Right hindlimb (tissue), 1 donor: ENCODE results near the gene HABP4.

Experiments used
- DNase-seq: peaks from one replicate; pipeline ENCODE4 v3.0.0-alpha.2; 2018

Gene HABP4, protein sequence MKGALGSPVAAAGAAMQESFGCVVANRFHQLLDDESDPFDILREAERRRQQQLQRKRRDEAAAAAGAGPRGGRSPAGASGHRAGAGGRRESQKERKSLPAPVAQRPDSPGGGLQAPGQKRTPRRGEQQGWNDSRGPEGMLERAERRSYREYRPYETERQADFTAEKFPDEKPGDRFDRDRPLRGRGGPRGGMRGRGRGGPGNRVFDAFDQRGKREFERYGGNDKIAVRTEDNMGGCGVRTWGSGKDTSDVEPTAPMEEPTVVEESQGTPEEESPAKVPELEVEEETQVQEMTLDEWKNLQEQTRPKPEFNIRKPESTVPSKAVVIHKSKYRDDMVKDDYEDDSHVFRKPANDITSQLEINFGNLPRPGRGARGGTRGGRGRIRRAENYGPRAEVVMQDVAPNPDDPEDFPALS

DNA sequence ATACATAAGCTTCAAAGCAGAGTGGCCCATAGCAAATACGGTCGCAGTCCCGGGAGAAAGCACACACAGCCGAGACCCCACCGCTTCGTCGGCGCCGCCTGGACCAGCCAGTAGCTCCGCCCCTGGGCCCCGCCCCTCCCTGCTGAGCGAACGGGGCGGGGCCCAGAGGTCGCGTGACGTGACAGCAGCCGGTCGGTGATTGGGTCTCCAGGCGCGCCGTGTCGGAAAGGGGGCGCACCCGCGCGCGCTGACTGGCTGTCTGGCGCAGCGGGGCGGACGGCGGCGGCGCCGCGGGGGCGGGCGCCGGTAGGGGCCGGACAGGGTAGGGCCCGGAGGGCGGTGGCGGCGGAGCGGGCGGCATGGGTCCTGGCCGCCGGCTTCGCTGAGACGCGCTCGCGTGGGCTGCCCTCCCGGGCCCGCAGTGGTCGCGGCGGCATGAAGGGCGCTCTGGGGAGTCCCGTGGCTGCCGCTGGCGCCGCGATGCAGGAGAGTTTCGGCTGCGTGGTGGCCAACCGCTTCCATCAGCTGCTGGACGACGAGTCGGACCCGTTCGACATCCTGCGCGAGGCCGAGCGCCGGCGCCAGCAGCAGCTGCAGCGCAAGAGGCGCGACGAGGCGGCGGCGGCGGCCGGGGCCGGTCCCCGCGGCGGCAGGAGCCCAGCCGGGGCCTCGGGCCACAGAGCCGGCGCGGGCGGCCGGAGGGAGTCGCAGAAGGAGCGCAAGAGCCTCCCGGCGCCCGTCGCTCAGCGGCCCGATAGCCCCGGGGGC, at the start of gene HABP4:
TSS of gene HABP4 (plus strand) at position 325 of the 768 bp plus-strand sequence. CDS start at position 436, 111 bp downstream.
- DNase-seq: peak; percentile 97

DNA sequence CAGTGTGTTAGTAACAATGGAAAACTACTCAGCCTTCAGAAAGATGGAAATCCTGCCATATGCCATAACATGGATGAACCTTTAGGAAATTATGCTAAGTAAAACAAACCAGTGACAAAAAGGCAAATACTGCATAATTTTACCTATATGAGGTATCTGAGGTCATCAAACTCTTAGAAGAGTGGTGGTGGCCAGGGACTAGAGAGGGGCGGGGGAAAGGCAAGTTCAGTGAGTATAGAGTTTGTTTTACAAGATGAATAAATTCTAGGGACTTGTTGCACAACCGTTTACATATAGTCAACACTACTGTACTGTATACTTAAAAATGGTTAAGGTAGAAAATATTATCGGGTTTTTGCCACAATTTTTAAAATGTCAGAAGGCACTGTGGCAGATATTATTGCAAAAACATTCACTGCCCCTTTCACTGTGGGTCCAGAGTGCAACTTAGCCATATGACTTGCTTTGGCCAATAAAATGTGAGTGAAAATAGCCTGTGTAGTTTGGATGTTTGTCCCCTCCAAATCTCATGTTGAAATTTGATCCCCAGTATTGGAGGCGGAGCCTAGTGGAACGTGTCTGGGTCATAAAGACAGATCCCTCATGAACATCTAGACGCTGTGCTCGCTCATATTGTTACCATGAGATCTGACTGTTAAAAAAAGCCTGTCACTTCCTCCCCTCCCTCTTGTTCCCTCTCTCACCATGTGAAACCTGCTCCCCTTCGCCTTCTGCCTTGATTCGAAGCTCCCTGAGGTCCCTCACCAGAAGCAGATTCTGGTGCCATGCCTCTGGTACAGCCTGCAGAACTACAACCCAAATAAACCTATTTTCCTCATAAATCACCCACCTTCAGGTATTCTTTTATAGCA, 41.3 kb upstream of the HABP4 start:
- no peak for DNase-seq

DNA sequence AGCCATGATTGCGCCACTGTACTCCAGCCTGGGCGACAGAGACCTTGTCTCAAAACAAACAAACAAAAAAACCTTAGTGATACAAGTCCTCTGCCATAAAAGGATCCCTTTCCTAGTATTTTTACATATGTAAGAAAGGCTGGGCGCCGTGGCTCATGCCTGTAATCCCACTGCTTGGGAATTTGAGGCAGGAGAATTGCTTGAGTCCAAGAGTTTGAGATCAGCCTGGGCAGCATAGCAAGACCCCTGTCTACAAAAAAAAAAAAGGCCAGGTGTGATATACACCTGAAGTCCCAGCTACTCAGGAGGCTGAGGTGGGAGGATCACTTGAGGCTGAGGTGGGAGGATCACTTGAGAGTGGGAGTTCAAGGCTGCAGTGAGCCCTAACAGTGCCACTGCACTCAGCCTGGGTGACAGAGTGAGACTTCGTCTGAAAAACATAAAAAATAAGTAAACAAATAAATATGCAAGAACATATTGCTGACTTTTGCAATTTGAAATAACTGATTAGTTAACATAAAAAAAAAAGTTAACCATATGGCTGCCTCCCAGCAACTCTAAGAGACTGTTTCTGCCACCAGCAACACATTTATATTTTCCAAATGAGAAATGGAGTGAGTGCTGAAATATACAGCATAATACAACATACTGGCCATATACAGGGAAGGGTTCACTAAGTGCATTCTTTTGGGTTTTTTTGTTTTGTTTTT, 38.7 kb upstream of the HABP4 start:
- DNase-seq: no peak

DNA sequence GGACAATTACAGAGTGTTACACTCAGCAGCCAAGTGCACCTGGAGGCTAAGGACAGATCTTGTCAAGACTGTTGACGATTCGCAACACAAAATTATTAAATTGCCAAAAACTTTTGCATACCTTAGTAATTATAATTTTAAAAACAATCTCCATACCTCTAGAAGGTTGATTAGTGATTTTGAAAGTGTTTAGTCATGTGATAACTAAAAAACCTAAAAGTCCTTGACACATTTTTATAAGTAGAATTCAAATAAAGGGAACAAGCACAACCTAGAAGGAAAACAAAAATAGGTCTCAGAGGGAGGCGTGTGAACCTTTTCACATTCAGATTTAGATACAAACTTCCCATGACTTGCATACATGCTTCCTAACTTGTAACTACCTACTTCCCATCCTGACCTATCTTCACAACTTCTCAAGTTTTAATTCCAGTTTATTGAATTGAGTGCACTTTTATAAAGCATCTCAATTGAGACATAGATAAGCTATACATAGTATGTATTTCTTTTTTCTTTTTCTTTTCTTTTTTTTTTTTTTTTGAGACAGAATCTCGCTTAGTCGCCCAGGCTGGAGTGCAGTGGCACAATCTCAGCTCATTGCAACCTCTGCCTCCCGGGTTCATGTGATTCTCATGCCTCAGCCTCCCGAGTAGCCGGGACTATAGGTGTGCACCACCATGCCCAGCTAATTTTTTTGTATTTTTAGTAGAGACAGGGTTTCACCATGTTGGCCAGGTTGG, 37.6 kb upstream of the HABP4 start:
- no peak for DNase-seq

DNA sequence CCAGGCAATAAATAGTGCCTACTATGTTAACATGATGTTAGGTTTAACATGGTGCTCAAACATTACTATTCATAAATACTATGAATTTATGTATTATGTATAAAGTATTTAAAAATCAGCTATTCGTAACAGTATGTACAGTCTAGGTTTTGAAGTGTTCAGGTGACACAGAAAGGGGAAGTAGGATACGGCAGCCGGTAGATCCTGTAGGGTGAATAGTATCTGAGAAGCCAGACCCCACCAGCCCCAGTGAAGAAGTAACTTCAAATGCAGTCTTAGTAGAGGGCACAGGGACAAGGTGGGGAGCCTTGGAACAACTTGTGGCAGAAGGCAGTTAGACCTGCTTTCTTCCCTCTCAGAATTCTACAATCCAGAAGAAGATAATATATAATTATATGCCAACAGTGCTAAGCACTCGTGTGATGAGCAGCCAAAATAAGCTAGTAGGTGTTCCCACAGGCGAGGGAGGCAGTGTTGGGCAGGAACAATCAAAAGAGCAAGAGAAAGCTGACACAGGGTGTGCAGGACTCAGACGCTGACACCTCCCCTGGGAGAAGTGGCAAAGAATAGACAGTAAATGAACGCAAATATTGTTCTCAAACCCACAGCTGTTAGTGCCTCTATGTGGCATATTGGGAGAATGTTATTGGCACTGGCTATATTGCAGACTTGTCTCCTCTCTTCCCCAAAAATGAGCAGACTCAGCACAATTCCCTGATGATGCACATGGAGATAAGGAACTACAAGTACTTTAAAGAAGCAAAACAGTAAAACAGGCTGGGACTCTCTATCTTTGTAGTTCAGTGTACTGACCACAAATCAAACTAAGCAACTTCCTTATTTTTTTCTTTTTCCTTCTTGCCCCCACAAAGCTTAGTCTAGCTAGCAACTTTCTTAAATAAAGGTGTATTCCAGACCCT, 36.4 kb upstream of the HABP4 start:
- DNase-seq: no peak

DNA sequence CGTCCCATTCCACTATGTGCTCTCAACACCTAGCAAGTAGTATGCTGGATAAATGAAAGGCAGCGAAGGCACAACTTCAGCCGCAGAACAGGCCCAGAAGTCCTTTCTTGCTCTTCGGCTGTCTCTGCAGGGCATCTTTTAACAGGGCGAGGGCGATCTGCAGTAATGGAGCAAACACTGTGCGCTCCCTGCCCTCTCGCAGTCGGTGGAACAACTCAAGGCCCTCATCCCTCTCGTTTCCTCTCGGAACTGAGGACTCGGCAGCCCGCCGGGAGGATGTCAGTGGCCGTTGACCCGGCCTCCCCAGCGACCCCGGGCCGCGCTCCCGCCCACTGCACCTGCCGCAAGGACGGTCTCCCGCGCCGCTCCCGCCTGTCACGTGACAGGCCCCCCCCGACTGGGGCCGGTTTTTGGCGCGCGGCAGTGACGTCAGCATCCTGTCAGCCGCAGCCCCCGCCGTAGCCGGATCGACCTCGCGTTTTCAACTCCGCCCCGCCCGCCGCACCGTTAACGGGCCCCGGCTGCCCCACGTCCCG, 32.9 kb upstream of the HABP4 start:
- DNase-seq: peak; percentile 92

DNA sequence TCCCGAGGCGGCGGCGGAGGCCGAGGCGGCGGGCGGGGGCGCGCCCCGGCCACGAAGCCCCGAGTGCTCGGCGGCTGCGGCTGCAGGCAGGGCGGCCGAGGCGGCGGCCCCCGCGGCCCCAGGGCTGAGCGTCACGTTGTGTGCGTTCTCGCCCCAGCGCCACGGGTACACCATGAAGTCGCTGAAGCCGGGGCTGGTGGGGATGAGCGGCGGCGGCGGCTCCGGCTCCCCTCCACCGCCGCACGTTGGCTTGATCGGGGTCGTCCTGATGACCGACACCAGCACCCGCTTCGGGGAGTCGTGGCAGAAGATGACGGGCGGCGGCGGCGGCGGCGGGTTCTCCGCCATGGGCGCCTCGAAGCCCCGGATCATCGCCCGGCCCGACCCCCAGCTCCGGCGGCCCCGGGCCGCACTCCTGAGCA, 32.3 kb upstream of the HABP4 start:
- DNase-seq: no peak

DNA sequence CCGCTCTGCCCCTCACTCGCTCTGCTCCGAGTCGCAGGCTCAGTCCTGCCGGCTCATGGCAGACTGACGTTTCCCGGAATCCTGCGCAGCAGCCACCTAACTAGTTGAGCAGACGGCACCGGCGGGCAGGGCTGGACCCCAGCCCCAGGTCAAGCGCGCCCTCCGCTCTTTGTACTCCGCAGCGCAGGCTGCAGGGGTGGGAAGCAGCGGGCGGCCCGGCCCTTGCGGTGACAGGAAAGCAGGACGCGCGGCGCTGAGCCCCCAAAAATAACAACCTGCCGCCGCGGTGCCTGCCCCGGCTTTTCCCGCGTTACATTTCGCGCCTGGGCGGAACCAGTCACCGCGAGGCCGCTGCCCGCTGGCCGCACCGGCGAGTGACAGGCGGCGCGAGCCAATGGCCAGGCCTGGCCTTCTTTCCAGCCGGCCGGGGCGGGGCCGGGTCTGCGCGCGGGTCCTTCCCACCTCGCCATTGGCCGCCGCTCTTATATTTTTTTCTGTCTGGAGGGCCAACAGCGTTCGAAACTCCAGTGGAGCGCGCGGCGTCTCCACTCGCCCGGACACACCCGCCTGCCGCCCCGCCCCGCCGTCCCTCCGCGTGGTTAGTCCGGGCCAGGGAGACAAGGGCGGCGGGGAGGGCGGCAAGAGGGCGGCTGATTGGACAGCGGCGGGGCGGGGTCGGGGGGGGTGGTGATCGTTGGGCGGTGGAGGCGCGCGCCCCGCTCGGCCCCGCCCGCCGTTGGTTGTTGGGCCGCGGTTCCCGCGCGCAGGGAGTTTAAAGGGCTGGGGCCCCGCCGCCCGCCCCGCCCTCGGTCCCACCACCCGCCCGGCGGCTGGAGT, 31.7 kb upstream of the HABP4 start, which contains the start of gene ZNF367:
TSS of gene ZNF367 (minus strand) at position 288 of the 837 bp plus-strand sequence. CDS start 338 bp downstream, outside the sequence.
- DNase-seq: peak; percentile 98

DNA sequence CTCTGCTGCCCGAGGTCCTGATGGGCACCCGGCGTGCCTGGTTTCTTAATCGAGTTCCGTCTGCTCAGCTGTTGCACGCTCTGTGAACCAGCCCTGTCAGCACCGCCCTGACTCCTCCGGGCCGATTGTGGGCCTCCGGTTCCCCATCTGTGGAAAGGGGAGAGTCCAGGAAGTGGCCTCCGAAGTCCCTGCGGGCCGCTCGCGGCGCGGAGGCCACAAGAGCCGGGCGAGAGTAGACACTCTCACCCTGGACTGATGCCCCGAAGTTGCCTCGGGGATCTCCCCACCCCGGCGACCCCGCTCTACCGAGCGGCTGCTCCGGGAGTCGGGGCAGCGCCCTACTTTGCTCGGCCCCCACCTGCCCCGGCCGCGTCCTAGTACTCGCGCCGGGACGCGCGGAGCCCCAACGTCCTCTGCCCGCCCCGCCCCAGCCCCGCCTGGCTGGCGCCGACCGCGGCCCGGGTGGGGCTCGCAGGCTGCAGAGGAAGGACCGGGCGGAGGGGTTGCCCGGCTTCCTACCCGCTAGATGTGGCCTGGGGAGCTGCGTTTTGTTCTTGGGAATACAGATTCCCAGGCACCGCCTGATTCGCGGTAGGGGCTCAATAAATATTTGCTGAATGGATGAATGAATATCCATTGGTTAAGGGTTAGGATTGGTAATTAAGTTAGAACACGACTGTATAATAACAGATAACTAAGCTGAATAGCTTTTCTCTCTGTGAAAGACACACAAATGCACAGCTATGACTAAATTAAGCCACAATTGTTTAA, 30.9 kb upstream of the HABP4 start:
- DNase-seq: peak; percentile 75

DNA sequence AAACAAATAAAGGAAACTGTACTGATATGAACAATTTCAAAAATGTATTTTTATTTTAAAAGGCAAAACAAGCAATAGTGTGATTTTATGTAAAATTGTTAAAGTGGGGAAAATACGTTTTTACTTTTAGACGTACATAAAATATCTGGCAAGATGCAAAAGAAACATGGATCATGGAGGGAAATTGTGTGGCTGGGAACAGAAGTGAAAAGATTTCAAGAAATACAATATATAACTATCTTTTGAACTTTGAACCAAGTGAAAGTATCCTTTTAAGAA, 30.3 kb upstream of the HABP4 start:
- no peak for DNase-seq

DNA sequence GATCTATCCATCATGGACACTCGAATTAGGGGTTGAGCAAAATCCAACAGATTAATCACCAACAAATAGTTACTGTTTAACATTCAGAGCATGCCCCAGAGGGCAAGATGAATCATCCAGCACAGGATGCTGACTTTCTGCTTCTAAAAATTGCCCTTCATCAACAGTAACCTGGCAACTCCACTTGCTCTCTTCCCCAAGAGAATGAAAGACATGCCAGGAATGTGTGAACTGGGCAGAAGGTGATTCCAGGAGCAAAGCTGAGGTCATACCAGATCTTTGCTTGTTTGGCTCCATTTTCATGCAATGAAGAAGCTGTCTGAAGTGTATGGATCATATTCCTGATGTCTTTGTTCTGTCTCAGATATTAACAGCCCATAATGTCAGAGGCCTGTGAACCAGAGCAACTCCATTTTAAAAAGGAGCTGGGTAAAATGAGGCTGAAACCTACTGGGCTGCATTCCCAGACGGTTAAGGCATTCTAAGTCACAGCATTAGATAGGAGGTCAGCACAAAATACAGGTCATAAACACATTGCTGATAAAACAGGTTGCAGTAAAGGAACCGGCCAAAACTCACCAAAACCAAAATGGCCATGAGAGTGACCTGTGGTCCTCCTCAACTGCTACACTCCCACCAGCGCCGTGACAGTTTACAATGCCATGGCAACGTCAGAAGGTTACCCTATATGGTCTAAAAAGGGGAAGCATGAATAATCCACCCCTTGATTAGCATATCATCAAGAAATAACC, 29.3 kb upstream of the HABP4 start:
- no peak for DNase-seq

DNA sequence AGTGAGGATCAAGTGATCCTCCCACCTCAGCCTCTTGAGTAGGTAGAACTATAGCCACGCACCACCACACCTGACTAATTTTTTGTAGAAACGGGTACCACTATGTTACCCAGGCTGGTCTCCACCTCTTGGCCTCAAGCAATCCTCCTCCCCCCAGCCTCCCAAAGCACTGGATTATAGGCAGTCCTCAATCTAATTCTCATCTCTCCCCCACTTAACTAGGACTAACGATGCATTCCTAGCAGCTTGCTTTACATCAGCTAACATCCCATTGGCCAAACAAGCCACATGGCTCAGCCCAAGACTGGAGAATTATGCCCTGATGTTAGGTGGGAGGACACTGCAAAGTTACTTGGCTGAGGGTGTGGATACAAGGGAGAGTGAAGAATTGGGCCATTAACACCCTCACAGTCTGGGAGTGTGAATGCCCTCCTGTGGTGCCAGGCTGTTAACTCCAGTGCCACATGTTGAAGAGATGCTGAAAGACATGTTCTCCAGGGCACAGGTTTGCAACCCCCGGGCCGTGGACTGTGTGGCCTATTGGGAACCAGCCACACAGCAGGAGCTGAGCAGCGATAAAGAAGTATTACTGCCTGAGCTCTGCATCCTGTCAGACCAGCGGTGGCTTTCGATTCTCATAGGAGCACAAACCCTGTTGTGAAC, 26.5 kb upstream of the HABP4 start:
- DNase-seq: no peak

DNA sequence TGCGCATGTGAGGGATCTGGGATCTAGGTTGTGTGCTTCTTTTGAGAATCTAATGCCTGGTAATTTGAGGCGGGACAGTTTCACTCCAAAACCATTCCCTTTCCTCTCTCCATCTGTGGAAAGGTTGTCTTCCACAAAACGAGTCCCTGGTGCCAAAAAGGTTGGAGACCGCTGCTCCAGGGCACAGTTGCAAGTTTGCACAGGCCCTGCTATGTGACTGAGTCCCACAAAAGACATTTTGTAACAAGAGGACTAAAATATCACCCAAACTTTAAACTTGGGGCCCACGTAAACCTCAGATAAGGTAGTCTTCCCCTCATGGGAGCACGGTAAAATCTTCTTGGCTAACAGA, 26.0 kb upstream of the HABP4 start:
- no peak for DNase-seq

DNA sequence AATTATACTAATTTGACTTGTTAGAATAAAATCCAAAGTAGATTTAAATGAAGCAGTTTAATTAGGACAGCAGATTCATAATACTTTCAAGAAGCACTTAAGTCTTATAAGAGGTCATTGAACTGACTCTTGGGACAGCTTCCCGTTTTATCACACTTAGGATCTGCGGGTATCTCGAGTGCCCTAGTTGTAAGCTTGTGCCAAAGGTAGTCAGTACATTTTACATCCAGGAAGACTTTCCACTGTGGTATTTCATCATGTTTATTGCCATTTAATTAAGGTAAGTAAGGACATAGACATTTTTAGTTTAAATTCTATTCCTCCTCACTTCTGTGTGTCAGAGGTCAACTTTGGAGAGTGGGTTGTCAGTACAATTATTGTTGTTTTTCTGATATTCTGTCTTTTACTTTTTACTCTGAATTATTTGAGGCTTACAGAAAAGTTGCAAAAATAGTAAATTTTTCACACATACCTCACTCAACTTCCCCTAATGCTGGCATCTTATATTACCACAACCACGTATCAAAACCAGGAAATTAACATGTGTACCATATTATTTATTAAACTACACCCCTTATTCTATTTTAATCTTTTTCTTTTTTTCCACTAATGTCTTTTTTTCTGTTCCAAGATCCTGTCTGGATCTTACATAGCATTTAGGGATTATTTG, 24.3 kb upstream of the HABP4 start:
- no peak for DNase-seq

DNA sequence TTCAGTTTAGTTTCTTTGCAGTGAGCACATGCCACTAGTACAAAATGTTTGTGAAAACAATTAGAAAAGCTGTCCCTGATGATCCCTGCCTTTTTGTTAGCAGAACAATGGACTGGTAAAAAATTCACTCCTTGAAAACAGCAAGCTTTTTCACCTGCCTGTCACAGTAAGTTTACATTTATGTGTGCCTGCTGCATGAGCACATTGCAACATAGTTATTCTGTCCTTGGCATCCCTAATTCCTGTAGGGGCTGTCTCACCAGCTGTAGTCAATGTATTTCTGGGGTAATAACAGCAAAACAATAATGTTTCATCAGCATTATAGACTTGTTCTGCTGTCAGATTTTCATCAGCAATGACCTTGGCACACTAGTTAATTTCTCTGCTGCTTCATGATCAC, 20.2 kb upstream of the HABP4 start:
- DNase-seq: no peak

DNA sequence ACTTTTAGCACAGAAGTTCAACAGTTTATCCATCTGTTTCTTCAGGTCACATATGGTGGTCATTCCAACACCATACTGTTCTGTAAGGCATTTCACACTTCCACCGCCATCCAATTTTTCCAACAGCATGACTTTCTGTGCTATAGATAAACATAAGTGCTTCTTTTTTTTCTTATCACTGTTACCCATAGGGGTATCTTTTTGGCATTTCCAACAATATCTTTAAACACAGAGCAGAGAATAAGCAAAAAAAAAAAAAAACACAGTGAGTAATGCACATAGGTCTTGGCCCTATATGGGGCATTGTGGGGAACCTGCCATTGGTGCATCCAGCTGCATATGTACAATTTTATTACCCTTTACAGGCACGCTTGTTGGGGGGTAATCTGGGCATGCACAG, 19.6 kb upstream of the HABP4 start:
- DNase-seq: no peak

DNA sequence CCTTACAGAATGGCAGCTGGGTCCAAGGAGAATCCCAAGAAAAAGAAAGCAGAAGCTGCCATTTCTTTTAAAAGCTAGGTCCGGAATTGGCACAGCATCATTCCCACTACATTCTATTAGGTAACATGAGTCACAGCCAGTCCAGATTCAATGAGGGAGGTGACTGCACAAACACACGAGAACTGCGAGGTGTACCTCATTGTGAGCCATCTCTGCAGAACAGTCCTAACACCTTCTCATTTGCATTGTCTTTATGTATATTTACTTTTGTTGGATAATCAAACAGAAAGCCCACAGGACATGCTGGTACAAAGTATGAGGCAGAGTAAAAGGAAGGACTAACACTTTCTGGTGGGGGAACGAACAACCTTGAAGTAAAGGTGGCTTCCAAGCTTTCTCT, 14.6 kb upstream of the HABP4 start:
- no peak for DNase-seq
